Stimulated activated CD8-positive, alpha-beta memory T cell treated with anti-CD3 and anti-CD28 coated beads, Interleukin-4, amount 100 ng/mL, for 4 hours (primary cell): Measurements from ENCODE around the gene PFN4.
A peak's percentile ranks its signal among the peaks of the same experiment; 100 is the strongest.
"Not testable (repeated sequence)": the region's sequence is repeated elsewhere in the genome, so short reads cannot be mapped to it uniquely, and the experiment has no call there.

Experiments
- DNase-seq, 2 donors: peaks; one replicate each; pipeline ENCODE4 v3.0.0-alpha.2; 2020; ENCODE audit warnings: low read depth in 2 of 2, low spot score in 1 of 2

Gene PFN4, protein sequence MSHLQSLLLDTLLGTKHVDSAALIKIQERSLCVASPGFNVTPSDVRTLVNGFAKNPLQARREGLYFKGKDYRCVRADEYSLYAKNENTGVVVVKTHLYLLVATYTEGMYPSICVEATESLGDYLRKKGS

DNA sequence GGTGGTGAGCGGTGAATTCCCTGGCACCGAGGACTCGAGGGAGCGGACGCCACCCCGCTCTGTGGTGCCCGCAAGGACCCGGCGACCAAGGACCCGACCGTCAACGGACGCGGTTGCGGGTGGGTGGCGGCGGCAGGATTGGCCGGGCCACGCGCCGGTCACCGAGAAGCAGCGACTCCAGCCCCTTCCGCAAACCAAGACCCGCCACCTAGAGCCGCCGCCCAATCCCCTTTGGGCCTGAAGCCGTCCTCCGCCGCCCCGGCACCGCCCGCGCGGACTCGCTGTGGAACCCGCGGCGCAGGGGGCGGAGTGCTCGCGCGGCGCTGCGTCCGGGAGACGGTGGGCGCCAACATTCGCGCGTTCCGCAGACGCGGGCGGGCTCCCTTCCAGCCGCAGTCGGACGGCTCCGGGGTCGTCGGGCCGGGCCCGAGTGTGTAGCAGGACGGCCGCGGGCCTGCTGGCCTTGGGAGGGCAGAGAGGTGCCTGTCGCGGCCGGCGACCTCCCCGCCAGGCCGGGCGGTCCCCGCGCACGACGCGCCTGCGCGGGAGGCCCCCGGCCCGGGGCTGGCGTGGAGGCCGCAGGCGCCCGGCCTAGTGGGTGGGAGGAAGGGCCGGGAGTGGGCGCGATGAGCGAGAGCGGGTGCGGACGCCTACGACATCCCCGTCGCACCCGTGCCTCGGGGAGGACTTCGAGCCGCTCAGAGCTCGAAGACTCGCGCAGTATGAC, at the start of gene PFN4, which contains the start of gene FAM228B:
PFN4 (minus strand) TSS at position 140 of the 727 bp plus-strand sequence. CDS start 799 bp downstream, outside the sequence.
FAM228B (plus strand) TSS at position 275 of the 727 bp plus-strand sequence. CDS start 893 bp downstream, outside the sequence.
- DNase-seq, result peak in 1 of 2 donors; percentile 43

DNA sequence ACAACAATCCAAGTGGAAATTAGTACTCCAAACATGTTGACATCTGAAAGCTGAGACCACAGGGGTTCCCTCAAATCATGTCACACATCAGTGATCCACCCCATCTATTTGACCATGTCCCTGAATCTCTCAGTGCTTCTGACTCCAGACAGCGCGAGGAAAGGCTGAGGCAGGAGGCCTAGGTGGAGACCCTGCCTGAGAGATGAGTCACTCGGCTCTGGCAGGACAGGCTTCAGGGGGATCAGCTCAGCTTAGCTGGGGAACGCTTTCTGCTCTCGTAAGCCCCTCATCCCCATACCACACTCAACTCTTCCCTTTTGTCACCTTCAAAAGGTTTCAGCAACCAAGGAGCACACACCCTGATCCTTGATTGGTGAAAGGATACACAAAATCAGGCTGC, 45.9 kb upstream of the PFN4 start:
- DNase-seq, result no peak

DNA sequence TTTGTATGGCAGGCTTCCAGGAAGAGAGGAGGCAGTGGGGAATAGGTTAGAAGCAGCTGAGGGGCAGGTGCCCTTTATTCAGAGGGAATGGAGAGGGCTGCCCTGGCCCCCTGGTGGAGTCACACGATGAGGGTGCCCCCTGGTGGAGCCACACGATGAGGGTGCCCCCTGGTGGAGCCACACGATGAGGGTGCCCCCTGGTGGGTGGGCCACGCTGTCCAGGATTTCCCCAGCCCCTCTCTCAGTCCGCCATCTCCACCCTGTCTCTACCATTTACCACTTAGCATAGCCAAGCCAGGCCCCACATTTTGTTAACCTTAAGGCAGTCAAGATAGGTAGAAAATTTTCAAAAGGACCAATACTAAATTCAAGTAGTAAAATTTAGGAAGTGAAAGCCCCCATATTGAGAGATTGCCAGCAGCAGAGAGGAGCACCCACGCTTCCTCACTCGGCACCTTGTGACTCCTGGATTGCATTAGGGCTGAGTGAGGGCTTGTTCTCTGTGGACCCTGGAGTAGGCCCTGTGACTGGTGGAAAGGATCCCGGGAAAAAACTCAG, 41.4 kb upstream of the PFN4 start:
- peak; percentile 4 to 12 for DNase-seq

DNA sequence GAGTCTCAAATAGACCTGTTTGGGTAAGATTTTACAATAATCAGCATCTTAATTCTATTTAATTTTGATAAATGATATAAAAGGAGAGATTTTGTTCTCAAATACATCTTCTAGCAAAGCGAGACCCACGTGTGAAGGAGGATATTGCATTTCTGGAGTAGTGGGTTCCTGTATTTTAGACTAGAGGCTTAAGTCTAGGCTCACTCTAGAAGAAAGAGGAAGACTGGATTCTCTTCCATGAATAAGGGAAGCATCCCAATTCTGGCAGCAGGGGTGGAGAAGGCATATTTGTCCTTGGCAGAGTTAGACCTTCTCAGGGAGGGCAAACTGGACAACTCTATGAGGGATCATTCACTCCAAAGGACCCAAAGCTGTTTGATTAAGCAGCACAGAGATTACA, 40.5 kb upstream of the PFN4 start:
- DNase-seq, result no peak

DNA sequence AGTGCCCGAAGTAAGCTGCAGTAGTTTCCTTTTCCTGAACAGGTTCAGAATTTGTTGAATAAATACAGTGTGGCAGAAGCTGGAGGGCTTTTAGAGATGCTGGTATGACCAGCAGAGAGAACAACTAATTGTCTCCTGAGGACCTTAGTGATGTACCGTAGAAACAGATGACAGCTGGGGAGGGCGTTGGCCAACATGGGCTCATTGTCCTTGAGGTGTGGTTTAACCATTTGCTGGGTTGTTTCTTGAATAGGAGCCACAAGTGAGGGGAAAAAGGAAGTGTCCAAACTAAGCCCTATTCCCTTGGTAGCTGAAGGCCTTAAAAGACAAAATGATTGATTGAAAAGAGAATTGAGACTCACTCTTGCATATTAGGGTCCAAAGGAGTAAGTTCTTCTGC, 40.1 kb upstream of the PFN4 start:
- DNase-seq, result no peak

DNA sequence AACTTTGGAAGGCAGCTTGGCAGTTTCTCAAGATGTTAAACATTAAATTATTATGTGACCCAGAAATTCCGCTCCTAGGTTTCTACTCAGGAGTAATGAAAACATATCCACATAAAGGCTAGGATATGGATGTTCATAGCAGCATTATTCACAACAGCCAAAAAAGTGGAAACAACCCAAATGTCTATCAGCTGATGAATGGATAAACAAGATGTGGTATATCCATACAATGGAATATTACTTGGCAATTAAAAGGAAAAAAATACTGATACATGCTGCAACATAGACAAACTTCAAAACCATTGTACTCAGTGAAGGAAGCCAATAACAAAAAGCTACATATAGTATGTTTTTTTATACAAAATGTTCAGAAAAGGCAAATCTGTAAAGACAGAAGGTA, 39.4 kb upstream of the PFN4 start:
- DNase-seq, result no peak

DNA sequence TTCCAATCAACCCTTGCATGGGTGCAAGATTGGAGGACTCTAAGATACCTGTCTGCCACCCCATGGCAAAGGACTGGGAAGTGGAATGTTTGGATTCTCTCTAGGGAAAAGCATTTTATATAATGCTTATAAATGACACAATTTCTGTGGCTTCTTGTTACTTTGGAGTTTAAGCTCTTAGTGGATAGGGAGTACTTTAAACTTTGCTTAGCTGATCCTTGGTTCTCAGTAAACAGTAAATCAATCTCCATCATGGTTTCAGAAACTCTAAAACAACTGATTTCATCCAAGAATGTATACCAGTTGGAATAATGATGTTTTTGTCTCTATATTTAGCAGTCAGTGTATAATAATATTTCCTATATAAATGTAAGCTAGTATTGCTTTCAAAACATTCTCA, 37.6 kb upstream of the PFN4 start:
- no peak for DNase-seq

DNA sequence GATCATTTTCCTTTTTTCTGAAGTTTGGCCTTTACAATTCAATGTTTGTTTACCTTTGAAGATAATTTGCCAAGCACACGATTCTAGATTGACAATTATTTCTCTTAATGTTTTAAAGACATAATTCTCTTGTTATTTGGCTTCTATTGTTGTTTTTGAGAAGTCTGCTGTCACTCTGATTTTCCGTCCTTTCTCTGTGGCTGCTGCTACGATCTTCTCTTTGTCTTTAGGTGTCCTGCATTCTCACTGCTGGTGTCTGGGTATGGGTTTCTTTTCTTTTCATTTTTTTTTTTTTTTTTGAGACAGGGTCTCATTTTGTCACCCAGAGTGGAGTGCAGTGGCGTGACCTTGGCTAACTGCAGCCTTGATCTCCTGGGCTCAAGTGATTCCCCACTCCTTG, 36.6 kb upstream of the PFN4 start:
- no peak for DNase-seq

DNA sequence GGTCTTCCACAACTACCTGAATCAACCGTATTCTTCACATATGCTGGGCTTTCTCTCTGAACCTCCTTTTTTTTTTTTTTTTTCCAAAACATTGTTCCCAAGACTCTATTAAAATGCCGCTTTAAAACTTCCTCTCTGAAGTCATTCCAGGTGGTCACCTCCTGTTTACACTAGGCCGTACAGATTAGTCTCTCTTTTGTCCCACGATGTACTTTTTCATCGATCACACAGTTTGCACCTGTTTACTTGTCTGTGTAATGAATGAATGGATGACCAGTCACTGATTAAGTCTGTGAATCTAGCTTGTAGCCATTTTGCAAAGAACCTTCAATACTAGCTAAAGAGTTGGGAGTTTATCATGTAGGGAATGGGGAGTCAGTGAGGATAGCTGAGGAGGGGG, 35.0 kb upstream of the PFN4 start:
- no peak for DNase-seq

DNA sequence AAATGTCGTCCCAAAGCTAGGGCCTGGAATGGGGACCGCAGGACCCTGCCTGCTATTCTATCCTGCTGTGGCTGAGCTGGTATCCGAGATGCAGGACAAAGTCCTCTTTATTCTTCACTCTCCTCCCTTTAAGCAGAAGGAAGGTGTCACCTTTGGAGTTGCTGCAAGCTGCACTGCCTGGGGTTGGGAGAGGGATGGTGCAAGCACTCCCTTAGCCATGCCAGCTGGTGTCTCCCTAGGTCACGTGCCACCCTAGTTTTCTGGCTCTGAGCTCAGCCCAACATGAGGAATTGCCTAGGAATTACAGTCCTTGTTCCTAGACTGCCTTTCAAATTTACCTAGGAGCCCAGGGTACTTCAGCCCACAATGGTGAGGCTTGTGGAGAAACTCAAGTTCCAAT, 30.3 kb upstream of the PFN4 start:
- DNase-seq, result no peak

DNA sequence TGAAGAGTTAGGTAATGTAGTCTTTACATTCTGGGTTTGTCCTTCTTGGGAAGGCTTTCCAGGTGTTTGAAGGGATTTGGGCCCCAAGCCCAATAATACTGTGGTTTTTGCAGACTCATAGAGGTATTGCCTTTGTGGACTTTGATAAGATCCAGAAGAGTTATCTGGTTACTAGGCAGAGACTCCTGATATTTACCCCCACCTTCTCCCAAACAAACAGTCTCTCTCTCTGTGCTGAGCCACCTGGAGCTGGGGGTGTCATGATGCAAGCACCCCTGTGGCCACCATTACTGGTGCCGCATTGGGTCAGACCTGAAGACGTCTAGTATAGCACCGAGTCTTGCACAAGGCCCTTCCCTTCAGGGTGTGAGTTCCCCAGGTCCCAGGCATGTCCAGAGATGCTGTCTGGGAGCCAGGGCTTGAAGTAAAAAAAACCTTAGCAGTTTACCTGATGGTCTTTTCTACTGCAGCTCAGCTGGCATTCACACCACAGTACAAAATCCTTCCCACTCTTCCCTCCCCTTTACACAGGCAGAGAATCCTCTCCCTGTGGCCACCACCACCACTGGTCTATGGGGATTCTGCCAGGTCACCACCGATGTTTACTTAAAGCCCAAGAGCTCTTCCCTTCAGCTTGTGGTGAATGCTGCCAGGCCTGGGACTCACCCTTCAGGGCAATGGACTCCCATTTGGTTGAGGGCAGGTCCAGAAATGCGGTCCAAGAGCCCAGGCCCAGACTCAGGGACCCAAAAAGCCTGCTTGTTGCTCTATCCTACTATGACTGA, 29.5 kb upstream of the PFN4 start:
- no peak for DNase-seq

DNA sequence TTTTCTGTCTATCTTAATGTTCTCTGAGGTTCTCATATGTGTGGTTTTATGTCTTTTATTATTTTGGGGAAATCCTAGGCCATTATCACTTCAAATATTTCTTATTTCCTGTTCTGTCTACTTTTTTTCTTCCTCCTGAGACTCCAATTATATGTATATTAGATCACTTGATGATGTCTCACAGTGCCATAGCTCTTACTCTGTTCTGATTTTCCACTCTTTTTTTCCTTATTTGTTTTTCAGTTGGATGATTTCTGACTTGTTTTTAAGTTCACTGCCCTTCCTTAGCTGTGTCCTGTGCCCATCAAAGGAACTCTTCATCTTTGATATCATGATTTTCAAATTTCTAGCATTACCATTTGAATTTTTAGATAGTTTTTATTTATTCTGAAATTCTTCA, 24.2 kb upstream of the PFN4 start:
- DNase-seq, result no peak

DNA sequence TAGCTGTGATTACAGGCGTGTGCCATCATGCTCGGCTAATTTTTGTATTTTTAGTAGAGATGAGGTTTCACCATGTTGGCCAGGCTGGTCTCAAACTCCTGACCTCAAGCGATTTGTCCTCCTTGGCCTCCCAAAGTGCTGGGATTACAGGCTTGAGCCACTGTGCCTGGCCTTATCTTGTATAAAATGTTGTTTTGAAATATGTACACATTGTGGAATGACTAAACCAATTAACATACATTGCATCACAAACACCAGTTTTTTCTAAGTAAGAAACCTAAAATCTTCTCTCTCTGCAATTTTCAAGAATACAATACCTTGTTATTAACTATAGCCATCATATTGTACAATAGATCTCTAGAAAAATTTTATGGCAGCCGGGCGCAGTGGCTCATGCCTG, 17.2 kb upstream of the PFN4 start:
- DNase-seq, result not testable (repeated sequence)

DNA sequence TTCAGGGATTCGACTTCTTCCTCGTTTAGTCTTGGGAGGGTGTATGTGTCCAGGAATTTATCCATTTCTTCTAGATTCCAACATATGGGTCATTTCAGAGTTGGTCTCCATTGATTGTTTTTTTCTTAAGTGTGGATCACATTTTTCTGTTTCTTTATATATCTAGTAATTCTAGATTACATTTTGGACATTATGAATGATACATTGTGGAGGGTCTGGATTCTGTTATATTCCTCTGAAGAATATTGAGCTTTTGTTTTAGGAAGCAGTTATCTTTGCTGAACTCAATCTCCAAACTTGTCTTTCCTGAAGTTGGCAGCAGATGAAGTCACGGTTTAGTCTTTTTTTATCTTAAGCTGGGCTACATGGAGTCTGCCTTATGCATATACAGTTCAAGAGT, 9.4 kb upstream of the PFN4 start:
- DNase-seq, result no peak

DNA sequence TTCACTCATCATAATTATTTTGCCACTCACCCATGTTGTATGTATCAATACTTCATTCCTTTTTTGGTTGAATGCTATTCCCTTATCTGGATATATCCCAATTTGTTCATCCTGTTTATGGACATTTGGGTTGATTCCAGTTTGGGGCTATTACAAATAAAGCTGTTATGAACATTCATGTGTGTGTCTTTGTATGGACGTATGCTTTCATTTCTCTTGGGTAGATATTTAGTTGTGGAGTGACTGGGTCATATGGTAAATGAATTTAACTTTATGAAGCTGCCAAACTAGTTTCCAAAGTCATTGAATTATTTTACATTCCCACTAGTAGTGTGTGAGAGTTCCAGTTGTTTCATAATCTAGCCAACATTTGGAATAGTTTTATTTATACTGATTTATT, 2.8 kb upstream of the PFN4 start:
- DNase-seq, result no peak

DNA sequence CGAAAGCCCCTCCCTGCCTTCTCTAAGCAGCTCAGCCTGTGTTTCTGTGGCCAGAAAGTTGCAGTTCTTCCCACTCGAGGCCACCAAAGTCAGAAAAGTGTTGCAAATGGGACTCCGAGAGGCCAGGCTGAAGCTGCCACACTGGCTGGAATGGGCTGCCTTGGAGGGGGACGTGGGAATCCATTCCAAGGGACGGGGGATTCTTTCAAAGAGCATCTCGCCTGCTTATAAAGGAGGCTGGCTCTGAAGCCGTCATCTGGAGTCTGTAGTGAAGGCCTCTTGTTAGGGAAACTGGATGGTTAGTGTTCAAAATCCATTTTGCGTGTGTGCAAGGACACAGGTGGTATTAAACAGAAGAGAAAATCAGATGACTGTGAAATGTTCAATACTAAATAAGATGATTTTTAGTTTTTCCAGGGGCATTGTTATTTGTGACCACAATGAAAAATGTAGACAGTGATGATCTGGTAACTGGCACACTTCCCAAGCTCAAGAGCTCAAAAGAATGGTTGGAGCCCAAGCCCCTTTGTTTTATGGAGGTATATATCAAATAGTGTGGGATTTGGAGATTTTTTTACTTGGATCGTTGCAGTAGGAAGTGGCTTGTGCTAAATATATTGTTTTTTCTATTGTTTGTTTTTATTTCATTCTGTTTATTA, 917 bp upstream of the PFN4 start:
- DNase-seq, result no peak

DNA sequence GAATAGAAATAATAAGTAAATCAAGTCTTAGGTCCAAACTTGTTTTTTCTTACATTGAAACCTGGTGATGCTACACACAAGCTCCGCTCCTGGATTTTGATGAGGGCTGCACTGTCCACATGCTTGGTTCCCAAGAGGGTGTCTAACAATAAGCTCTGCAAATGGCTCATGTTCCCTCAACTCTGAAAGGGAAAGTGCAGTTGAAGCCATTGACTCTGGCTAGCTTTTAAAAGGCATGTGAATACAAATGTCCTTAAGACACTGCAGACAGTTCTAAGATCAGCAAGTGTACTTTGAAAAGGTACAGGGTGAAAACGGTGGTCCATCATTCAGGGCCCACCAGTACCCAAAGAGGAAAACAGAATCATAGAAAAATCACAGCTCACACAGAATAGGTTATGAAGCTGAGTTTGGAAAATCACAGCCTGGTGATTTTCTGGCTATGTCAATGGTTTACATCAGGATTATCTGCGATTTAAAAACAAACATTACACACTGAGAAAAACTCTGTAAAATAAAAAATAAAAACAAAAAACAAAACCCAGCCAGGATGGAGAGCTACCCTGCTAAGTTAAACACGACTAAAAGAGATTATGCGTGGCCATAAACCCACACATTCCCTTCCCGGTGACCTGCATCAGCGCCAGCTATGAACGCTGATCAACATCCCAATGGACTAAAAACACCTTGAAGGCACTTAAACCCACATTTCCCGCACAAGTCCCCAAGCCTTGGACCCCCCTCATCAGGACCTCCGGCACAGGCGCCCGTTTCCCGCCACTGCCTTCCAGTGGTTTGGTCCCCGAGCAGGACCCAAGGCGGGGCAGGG, 554 bp downstream of the PFN4 start:
- no peak for DNase-seq

DNA sequence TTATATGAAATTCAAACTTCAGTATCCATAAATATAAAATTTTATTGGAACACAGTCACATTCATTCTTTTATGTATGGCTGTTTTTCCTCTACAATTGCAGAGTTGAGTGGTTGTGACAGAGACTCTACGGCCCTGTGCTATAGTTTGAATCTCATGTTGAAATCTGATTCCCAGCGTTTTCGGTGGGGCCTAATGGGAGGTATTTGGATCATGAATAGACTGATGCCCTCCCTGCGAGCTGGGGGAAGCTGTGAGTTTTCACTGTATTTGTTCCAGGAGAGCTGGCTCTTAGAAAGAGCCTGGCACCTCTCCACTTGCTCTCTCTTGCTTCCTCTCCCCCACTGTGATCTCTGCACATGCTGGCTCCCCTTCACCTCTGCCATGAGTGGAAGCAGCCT, 1.7 kb downstream of the PFN4 start:
- DNase-seq, result no peak

DNA sequence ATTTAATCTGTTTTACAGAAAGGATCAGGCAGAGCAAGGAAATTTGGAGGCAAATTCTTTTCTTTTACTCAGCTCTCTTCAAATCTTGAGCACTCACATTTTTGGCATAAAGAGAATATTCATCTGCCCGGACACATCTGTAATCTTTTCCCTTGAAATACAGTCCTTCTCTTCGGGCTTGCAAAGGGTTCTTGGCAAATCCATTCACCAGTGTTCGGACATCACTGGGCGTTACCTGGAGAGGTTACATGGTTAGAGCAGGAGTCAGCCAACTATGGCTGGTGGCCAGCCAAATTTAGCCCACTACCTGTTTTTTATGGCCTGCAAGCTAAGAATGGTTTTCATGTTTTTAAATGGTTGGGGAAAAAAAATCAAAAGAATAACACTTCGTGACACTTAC, 2.1 kb downstream of the PFN4 start:
- DNase-seq, result no peak

DNA sequence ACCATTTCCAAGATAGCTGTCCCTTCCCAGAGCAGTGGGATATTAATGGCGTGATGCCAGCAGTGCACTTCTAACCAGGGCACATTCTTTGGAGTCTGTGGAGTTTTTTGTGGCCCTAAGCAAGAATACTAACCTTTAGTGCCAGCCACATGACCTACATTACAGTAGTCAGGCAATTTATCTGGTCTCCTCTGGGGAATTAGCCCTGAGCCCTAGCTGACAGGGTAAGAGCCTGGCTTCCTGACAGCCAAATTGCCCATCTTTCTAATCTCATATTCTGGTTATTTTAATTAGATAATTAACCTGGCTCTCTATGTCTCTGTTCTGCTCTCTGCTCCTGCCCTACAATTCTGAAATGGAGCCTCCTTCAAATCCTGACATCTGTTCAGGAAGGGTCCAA, 5.2 kb downstream of the PFN4 start:
- DNase-seq, result no peak

DNA sequence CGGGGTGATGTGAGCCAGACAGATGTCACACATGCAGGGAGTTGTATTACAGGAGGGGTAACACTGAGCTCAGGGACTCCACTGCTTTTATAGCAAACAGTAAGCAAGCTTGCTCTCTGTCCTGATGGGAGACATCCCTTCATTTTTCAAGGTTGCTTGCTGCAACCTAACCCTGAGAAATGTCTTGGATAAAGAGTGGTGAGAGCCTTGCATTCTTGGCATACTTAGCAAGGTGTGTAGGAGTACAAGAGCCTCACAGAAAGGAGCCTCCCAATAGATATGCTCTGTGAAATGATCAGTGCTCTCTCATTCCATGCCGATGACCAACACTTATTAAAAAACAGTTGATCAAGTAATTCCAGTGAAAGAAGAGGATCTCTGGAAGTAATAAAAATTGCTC, 8.1 kb downstream of the PFN4 start:
- DNase-seq, result no peak
